Pancreas (tissue), 10 donors: ENCODE data around the gene NXPE3. TPM values are rescaled to one million over a fixed set of nuclear protein-coding genes. Genes with fewer than 3 reads are reported as not detected.
"Not testable (repeated sequence)": the region's sequence is repeated elsewhere in the genome, so short reads cannot be mapped to it uniquely, and the experiment has no call there.

Experiments used
- ATAC-seq, 4 donors: fragments of 200-7000 bp; cut with Tn5 transposase; one replicate each; pipeline versions ENCODE4 v1.8.0 to v1.9.1; 2020; ENCODE audit warnings: mild to moderate bottlenecking in 4 of 4, moderate library complexity in 4 of 4
- DNase-seq, 6 donors: peaks; one replicate each; pipeline ENCODE4 v3.0.0-alpha.2; 2020
- FAIRE-seq: peaks from 2 replicates; lab custom pipeline; 2012; peaks lifted over from hg19 to GRCh38; lab: Jason Lieb, UNC
- H3K27ac ChIP-seq, 4 donors: fragments of 200-600 bp; sonication (generic); 1 replicate in 3 of 4; 2 replicates in 1 of 4; pipeline versions ENCODE4 v1.5.0 to v1.8.0; 2020
- H3K27me3 ChIP-seq, 4 donors: fragments of 200-600 bp; one replicate each; pipeline ENCODE4 v1.8.0; 2021
- H3K36me3 ChIP-seq, 3 donors: fragments of 200-600 bp; sonication (generic) in 1 of 3; one replicate each; pipeline versions ENCODE4 v1.5.0 to v1.8.0; 2020 to 2021
- H3K4me1 ChIP-seq, 3 donors: fragments of 200-600 bp; one replicate each; pipeline ENCODE4 v1.8.0; 2021
- H3K4me3 ChIP-seq, 4 donors: fragments of 200-600 bp; sonication (generic) in 2 of 4; one replicate each; pipeline versions ENCODE4 v1.5.0 to v1.8.0; 2020 to 2021
- H3K9me3 ChIP-seq, 4 donors: fragments of 200-600 bp; one replicate each; pipeline ENCODE4 v1.8.0; 2021
- WGBS, 2 donors: extraction: QIAGEN DNeasy Blood & Tissue Kit; methylation state at CpG; one replicate each; pipeline ENCODE4 v1.1.7; 2013; 5-methylcytosine and 5-hydroxymethylcytosine counted together
- intact Hi-C, 3 donors: fragments of 100-400 bp; cut with DNase I; formaldehyde crosslinking; loops; one replicate each; pipeline versions ENCODE4 v1.11.1 to v1.14.2; 2022
- polyA plus RNA-seq, 2 donors: library from polyadenylated mRNA; stranded (reverse); fragments of 200-250 nt; gene quantifications; one replicate each; pipeline ENCODE4 v1.2.3, GENCODE V29; 2013
- total RNA-seq, 6 donors: library from RNA; stranded (reverse); fragmentation: NEBNext Ultra II Directional in 4 of 6; extraction: Animal tissue kit (Norgen Biotek cat#: 25700) in 4 of 6; gene quantifications; one replicate each; pipeline versions ENCODE4 v1.2.1 to v1.2.4, GENCODE V29; 2021 to 2023
- TF ChIP-seq, protein P1 (sequence below), 4 donors: fragments of 200-600 bp; sonication (generic) in 3 of 4; IDR thresholded peaks; one replicate each; pipeline versions ENCODE4 v1.5.0 to v1.8.0; 2021; ENCODE audit warnings: antibody characterized with exemption in 4 of 4
- donor health status: healthy with polysubstance abuse.
- donor health status: DM: no; HTN: no; CAD: no; lungs with moderate emphysema.
- donor health status: DM: no; HTN: no; CAD: no.
- donor health status: control.
- donor health status: control.
- donor health status: Bipolar disorder and iron deficiency.
- donor health status: DM: yes; HTN: yes; CAD: no.
- donor health status: DM: no; HTN: no; CAD: no.
- donor health status: DM: no; HTN: no; CAD: no.
- donor health status: DM: yes; HTN: yes; CAD: no.

NXPE3 gene
- total and polyA plus RNA-seq, 8 donors: 1.4 to 4.3 (median 2.4) TPM

DNA sequence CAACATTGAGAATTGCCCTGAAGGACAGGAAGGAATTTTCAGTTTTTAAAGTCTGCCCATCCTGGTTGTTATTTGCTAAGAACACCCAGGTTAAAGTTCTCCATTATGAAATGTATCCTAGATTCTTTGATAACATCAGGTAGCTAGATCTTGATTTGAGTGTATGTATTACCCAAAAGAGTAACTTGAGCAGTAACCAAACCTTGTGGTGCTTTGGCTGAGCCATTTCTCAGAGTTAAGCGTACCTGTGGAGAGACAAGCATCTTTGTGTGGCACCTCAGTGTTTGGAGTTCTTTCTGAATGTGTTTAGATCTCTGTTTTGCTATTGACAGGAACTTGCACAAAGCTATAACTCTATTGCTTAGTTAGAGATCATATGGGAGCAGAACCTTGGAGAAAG lies 34.2 kb upstream of the NXPE3 start:
- Histone ChIP-seq H3K9me3 (no peaks in the 10 kb centered on the region), H3K27ac (no peak overlapping the region), H3K27me3 (no peaks in the 10 kb centered on the region), H3K36me3 (no peaks in the 10 kb centered on the region), H3K4me3 (no peak overlapping the region), H3K4me1 (no peaks in the 10 kb centered on the region)
- ATAC-seq (no peak), DNase-seq (no peak), FAIRE-seq (no peak)
- TF ChIP-seq, protein P1, sequence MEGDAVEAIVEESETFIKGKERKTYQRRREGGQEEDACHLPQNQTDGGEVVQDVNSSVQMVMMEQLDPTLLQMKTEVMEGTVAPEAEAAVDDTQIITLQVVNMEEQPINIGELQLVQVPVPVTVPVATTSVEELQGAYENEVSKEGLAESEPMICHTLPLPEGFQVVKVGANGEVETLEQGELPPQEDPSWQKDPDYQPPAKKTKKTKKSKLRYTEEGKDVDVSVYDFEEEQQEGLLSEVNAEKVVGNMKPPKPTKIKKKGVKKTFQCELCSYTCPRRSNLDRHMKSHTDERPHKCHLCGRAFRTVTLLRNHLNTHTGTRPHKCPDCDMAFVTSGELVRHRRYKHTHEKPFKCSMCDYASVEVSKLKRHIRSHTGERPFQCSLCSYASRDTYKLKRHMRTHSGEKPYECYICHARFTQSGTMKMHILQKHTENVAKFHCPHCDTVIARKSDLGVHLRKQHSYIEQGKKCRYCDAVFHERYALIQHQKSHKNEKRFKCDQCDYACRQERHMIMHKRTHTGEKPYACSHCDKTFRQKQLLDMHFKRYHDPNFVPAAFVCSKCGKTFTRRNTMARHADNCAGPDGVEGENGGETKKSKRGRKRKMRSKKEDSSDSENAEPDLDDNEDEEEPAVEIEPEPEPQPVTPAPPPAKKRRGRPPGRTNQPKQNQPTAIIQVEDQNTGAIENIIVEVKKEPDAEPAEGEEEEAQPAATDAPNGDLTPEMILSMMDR (IDR thresholded peaks at IDR 0.05): no peak
- WGBS, 2 donors: 50 to 60% methylated on average over 1 of the region's 1 CpG
- intact Hi-C loops: no loop called here

DNA sequence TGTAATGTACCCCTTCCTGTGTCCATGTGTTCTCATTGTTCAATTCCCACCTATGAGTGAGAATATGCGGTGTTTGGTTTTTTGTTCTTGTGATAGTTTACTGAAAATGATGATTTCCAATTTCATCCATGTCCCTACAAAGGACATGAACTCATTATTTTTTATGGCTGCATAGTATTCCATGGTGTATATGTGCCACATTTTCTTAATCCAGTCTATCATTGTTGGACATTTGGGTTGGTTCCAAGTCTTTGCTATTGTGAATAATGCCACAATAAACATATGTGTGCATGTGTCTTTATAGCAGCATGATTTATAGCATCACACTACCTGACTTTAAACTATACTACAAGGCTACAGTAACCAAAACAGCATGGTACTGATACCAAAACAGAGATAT lies 33.1 kb upstream of the NXPE3 start:
- 93 to 100% methylated on average over 1 of the region's 1 CpG for WGBS, 2 donors
- intact Hi-C loops, ATAC-seq, DNase-seq, H3K9me3 ChIP-seq, H3K36me3 ChIP-seq, H3K27me3 ChIP-seq, H3K27ac ChIP-seq, H3K4me3 ChIP-seq, FAIRE-seq, H3K4me1 ChIP-seq: not testable (repeated sequence)

- intact Hi-C loops, H3K4me1 ChIP-seq, H3K4me3 ChIP-seq, H3K9me3 ChIP-seq, H3K27me3 ChIP-seq, H3K27ac ChIP-seq, DNase-seq, ATAC-seq, FAIRE-seq: not testable (repeated sequence)
- 94 to 98% methylated on average over 9 to 14 of the region's 23 CpGs for WGBS, 2 donors
- peaks cover 0 to 20% (median 0%) of the 10 kb centered on the region in 3 donors for H3K36me3 ChIP-seq
Measured at GRCh38 chr3:101753386-101754113, 25.5 kb upstream of the NXPE3 start.

DNA sequence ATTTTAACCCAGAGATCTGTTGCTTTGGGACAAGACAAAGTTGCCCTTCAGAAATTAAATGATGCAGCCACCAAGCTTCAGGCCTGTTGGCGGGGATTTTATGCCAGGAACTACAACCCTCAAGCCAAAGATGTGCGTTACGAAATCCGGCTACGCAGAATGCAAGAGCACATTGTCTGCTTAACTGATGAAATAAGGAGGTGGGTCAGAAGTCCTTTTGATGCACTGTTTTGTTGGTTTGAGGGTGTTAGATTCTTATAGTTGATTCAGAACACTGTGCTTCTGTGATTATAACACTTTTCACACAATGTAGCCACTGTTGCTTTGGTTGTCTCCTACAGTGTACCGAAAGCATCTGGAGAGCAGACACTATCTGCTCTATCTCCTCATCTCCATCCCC lies 20.8 kb upstream of the NXPE3 start:
- Histone ChIP-seq H3K27ac (no peak overlapping the region), H3K36me3 (peaks cover 0 to 20% (median 0%) of the 10 kb centered on the region in 3 donors), H3K4me3 (no peak overlapping the region), H3K27me3 (no peaks in the 10 kb centered on the region), H3K4me1 (no peaks in the 10 kb centered on the region), H3K9me3 (no peaks in the 10 kb centered on the region)
- ATAC-seq: no peak
- DNase-seq: no peak
- FAIRE-seq: no peak
- TF ChIP-seq, protein P1 (IDR thresholded peaks at IDR 0.05): no peak
- intact Hi-C loops: no loop called here
- WGBS, 2 donors: 94 to 95% methylated on average over 6 of the region's 6 CpGs

- ATAC-seq (no peak), DNase-seq (no peak), FAIRE-seq (no peak)
- TF ChIP-seq, protein P1 (IDR thresholded peaks at IDR 0.05): no peak
- intact Hi-C loops: no loop called here
- no peaks in the 10 kb centered on the region for H3K4me1 ChIP-seq
- H3K36me3 ChIP-seq: peaks cover 0 to 6% (median 0%) of the 10 kb centered on the region in 3 donors
- H3K27me3 ChIP-seq: no peaks in the 10 kb centered on the region
- no peaks in the 10 kb centered on the region for H3K9me3 ChIP-seq
- no peak overlapping the region for H3K4me3 ChIP-seq
- no peak overlapping the region for H3K27ac ChIP-seq
- WGBS, 2 donors: 81 to 90% methylated on average over 3 of the region's 3 CpGs
Measured at GRCh38 chr3:101762041-101762646, 16.9 kb upstream of the NXPE3 start.

- H3K4me1 ChIP-seq, intact Hi-C loops, DNase-seq, H3K9me3 ChIP-seq, ATAC-seq, H3K27ac ChIP-seq, H3K36me3 ChIP-seq, H3K4me3 ChIP-seq, H3K27me3 ChIP-seq, FAIRE-seq: not testable (repeated sequence)
- 91 to 97% methylated on average over 4 to 6 of the region's 6 CpGs for WGBS, 2 donors
Measured at GRCh38 chr3:101777745-101778281, 1.2 kb upstream of the NXPE3 start.
